A673 (cell line): ENCODE measurements around the gene TCL1B.

Experiments
- EZH2 ChIP-seq: fragments of 200-600 bp; sonication (generic); IDR thresholded peaks from 2 replicates; pipeline ENCODE4 v1.6.1; 2017; ENCODE audit warnings: borderline replicate concordance, low read depth, mild to moderate bottlenecking, mixed read lengths, antibody characterized with exemption, low read length; ENCODE audit not compliant: poor library complexity, severe bottlenecking
- TF ChIP-seq, protein P1 (sequence below): fragments of 300-800, 200-600 bp; sonication (generic); conservative IDR thresholded peaks from 2 replicates; pipeline ENCODE4 v1.5.1; 2017; ENCODE audit warnings: low read depth, mild to moderate bottlenecking, antibody characterized with exemption, low read length, moderate library complexity, mixed read lengths

DNA sequence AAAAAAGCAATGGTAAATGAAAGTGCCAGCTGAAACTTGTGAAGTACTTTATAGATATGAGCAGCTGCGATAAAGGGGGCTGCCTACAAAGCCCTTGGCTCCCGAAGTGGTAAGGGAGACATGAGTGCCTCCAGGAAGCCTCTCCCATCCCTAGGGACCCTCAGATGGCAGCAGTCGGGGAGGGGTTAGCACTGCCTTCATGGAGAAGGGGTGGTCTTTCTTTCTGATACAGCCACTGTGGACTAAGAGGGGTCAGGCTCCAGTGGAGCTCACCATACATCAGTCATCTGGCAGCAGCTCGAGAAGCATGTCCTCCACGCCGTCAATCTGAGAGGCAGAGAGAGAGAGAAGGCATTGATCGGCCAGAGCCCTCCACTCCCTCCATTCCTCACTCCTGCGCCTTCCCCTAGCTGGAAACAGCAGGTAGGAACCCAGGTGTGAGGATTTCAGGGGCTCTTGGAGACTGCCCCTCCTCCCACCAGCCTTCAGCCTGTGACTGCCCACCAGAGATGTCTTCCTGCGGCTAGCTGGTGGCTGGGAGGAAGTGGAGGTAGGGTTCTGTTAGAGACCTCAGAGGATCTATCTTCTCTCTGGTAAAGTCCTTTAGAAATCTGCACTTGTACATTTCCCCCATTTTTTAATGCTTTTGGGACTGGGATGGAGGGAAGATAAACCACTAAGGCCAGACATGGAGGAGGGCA, 25.4 kb downstream of the TCL1B start:
- TF ChIP-seq, protein P1, sequence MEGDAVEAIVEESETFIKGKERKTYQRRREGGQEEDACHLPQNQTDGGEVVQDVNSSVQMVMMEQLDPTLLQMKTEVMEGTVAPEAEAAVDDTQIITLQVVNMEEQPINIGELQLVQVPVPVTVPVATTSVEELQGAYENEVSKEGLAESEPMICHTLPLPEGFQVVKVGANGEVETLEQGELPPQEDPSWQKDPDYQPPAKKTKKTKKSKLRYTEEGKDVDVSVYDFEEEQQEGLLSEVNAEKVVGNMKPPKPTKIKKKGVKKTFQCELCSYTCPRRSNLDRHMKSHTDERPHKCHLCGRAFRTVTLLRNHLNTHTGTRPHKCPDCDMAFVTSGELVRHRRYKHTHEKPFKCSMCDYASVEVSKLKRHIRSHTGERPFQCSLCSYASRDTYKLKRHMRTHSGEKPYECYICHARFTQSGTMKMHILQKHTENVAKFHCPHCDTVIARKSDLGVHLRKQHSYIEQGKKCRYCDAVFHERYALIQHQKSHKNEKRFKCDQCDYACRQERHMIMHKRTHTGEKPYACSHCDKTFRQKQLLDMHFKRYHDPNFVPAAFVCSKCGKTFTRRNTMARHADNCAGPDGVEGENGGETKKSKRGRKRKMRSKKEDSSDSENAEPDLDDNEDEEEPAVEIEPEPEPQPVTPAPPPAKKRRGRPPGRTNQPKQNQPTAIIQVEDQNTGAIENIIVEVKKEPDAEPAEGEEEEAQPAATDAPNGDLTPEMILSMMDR, result no peak
- no peak for TF ChIP-seq EZH2
